ENCODE results near the gene ZNF396. TPM values are rescaled to one million over a fixed set of nuclear protein-coding genes. Genes with fewer than 3 reads are reported as not detected.

ZNF396 gene
- total RNA-seq, 1 donor from 2014 or later, result 3.1 TPM

DNA sequence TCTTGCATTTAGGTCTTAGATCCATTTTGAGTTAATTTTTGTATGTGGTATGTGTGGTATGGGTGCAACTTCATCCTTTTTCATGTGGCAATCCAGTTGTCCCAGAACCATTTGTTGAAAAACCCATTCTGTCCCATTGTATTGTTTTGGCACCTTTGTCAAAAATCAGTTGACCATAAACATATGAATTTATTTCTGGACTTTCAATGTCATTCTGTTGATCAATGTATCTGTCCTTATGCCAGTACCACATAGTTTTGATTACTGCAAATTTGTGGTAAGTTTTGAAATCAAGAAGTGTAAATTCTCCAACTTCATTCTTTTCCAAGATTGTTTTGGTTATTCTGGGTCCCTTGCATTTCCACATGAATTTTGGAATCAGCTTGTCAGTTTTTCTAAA lies 16.6 kb upstream of the ZNF396 start:
- ATAC-seq, result no peak
- intact Hi-C loops (cut with DNase I), result no loop called here
- DNase-seq, result no peak
- H3K4me1 ChIP-seq, result no peaks in the 10 kb centered on the region
- no peaks in the 10 kb centered on the region for H3K27me3 ChIP-seq
- TF ChIP-seq, protein P1, sequence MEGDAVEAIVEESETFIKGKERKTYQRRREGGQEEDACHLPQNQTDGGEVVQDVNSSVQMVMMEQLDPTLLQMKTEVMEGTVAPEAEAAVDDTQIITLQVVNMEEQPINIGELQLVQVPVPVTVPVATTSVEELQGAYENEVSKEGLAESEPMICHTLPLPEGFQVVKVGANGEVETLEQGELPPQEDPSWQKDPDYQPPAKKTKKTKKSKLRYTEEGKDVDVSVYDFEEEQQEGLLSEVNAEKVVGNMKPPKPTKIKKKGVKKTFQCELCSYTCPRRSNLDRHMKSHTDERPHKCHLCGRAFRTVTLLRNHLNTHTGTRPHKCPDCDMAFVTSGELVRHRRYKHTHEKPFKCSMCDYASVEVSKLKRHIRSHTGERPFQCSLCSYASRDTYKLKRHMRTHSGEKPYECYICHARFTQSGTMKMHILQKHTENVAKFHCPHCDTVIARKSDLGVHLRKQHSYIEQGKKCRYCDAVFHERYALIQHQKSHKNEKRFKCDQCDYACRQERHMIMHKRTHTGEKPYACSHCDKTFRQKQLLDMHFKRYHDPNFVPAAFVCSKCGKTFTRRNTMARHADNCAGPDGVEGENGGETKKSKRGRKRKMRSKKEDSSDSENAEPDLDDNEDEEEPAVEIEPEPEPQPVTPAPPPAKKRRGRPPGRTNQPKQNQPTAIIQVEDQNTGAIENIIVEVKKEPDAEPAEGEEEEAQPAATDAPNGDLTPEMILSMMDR (IDR thresholded peaks at IDR 0.05), result no peak
- H3K36me3 ChIP-seq, result no peaks in the 10 kb centered on the region
- H3K9me3 ChIP-seq, result no peaks in the 10 kb centered on the region
- no peak overlapping the region for H3K27ac ChIP-seq
- H3K4me3 ChIP-seq, result no peak overlapping the region

DNA sequence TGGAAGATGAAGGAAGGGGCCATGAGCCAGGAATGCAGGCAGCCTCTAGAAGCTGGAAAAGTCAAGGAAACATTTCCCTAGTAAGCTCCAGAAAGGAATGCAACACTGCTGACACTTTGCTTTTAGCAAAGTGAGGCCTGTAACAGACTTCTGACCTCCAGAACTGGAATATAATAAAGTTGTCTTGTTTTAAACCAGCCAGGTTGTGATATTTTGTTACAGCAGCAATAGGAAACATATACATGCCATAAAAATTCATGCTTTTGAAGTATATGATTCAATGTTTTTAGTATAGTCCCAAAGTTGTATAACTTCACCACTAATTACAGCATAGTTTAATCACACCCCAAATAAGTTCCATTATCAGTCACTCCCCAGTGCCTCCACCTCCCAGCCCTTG lies 15.2 kb upstream of the ZNF396 start:
- ATAC-seq (no peak), DNase-seq (no peak)
- Histone ChIP-seq H3K9me3 (no peaks in the 10 kb centered on the region), H3K36me3 (no peaks in the 10 kb centered on the region), H3K4me3 (no peak overlapping the region), H3K4me1 (no peaks in the 10 kb centered on the region), H3K27ac (no peak overlapping the region), H3K27me3 (no peaks in the 10 kb centered on the region)
- TF ChIP-seq, protein P1 (IDR thresholded peaks at IDR 0.05), result no peak
- intact Hi-C loops (cut with DNase I), result no loop called here

DNA sequence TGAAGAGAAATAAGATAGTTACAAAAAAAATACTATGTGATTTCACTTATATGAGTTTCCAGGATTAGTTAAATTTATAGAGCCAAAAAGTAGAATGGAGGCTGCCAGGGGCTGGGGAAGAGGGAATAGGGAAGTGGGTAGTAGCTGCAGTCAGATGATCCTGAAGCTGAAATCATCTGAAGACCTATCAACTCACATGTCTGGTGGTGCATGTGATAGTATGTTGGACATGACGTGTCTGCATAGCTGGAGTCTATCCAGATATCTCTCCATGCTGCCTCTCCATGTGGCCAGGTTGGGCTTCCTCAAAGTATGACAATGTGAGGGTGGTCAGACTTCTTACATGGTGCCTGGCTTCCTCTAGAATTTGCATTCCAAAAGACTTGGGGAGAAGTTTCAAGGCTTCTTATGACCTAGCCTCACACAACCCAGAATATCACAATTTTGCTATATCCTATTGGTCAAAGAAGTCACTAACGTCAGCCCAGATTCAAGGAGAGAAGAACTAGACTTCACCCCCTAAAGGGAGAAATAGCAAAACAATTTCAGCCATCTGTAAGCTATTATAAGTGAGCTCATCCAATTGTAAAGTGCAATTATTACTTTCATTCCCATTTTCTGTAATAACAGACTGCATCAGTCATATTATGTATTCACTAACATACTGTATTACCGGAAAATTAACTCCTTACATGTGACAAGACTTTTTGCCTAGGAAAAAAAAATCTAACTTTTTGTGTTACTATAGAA lies 14.0 kb upstream of the ZNF396 start:
- Histone ChIP-seq H3K4me3 (no peak overlapping the region), H3K36me3 (no peaks in the 10 kb centered on the region), H3K27ac (no peak overlapping the region), H3K27me3 (no peaks in the 10 kb centered on the region), H3K9me3 (no peaks in the 10 kb centered on the region), H3K4me1 (peaks cover 5% of the 10 kb centered on the region)
- ATAC-seq (peak; percentile 70), DNase-seq (no peak)
- TF ChIP-seq, protein P1 (IDR thresholded peaks at IDR 0.05), result no peak
- intact Hi-C loops (cut with DNase I), result no loop called here

DNA sequence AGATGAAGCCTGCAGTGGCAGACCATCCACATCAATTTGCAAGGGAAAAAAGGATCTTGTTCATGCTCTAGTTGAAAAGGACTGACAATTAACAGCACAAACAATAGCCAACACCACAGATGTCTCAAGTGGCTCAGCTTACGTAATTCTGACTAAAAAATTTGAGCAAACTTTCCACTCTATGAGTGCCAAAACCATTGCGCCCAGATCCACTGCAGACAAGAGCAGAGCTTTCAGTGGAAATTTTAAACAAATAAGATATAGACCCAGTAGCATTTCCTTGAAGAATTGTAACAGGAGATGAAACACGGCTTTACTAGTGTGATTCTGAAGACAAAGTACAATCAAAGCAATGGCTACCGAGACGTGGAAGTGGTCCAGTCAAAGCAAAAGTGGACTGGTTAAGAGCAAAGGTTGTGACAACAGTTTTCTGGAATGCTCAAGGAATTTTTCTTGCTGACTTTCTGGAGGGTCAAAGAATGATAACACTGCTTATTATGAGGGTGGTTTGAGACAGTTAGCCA lies 12.0 kb upstream of the ZNF396 start:
- Histone ChIP-seq H3K4me1 (peaks cover 5% of the 10 kb centered on the region), H3K9me3 (no peaks in the 10 kb centered on the region), H3K4me3 (no peak overlapping the region), H3K27me3 (no peaks in the 10 kb centered on the region), H3K27ac (peak overlapping the region; percentile 38), H3K36me3 (no peaks in the 10 kb centered on the region)
- DNase-seq, result no peak
- peak; percentile 12 for ATAC-seq
- intact Hi-C loops (cut with DNase I), result no loop called here
- TF ChIP-seq, protein P1 (IDR thresholded peaks at IDR 0.05), result no peak

DNA sequence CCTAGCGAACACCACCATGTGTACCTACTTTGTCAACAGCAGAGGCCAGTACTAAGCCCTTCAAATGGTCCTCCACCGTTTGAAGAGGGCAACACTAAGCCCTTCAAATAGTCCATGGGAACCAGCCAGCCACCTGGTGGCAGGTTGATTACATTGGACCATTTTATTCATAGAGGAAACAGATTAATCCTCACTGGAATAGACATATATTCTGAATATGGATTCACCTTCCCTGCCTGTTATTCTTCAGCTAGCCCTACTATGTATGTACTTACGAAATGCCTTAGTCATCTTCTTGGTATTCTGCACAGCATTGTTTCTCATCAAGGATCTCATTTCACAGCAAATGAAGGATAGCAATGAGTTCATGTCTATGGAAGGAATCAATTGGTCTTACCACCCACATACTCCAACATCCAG lies 10.0 kb upstream of the ZNF396 start:
- DNase-seq (no peak), ATAC-seq (peak; percentile 62)
- no peaks in the 10 kb centered on the region for H3K9me3 ChIP-seq
- H3K4me1 ChIP-seq, result peaks cover 5% of the 10 kb centered on the region
- no peaks in the 10 kb centered on the region for H3K27me3 ChIP-seq
- TF ChIP-seq, protein P1 (IDR thresholded peaks at IDR 0.05), result no peak
- H3K4me3 ChIP-seq, result no peak overlapping the region
- intact Hi-C loops (cut with DNase I), result no loop called here
- no peak overlapping the region for H3K27ac ChIP-seq
- H3K36me3 ChIP-seq, result no peaks in the 10 kb centered on the region
